ENCODE measurements around the gene AMPD1. TPM values are rescaled to one million over a fixed set of nuclear protein-coding genes. Genes with fewer than 3 reads are reported as not detected.

Gene AMPD1
- total RNA-seq, 1 donor from 2014 or later = 40.7 TPM

DNA sequence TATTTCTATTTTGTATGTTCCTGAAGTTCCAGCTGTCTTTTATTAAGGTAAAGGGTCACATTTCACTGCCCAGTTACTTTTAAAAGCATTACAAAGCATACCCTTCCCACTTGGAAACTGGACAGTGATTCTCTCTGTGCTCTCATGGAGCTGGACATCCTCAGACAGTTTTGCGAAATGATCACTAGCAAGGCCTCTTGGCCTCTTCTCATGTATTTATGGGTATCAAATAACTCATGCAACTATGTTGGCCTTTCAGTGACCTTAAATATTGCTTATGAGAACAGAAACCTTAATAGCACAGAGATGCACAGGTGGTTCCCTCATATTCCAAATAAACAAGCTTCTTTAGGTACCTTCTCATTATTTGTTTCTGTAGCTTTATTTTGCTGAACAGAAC, 7.9 kb upstream of the AMPD1 start:
- Histone ChIP-seq H3K36me3 (ENCODE audit: control insufficient read depth in 3 of 3, insufficient read depth in 3 of 3, low read length in 3 of 3) (peaks cover 12 to 21% (median 15%) of the 10 kb centered on the region in 3 donors), H3K27me3 (ENCODE audit: control insufficient read depth in 3 of 3, insufficient read depth in 3 of 3, low read length in 3 of 3) (no peaks in the 10 kb centered on the region), H3K9me3 (ENCODE audit: control insufficient read depth in 3 of 3, low read length in 3 of 3) (no peaks in the 10 kb centered on the region), H3K27ac (ENCODE audit: low read depth, low read length) (peak overlapping the region; percentile 85), H3K4me3 (ENCODE audit: low read length in 3 of 3) (no peak overlapping the region), H3K4me1 (ENCODE audit: control insufficient read depth in 3 of 3, insufficient read depth in 3 of 3, low read length in 3 of 3) (peaks cover 16 to 22% (median 20%) of the 10 kb centered on the region in 3 donors), H3K9ac (ENCODE audit: low read depth in 1 of 3, low read length in 3 of 3) (peak overlapping the region in 1 of 3 donors; percentile 70)

DNA sequence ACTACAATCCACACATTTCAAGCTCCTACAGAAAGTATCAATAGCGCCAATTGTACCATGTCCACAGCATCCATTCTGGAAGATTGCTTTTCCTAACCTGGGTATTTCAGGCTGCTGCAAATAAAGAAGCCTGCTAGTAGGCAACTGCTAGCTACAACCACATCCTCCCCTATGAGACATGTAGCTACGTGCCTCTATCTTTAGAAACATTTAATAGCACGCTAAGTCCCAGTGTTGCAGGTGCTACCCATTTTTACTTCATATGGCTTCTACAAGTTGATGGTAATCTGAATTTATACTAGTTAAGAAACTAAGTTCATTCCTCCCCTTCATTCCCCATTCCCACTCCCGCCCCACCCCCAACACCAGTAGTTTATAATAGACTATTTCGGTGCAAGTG, 7.4 kb upstream of the AMPD1 start:
- H3K27me3 ChIP-seq (ENCODE audit: control insufficient read depth in 3 of 3, insufficient read depth in 3 of 3, low read length in 3 of 3) = no peaks in the 10 kb centered on the region
- H3K4me1 ChIP-seq (ENCODE audit: control insufficient read depth in 3 of 3, insufficient read depth in 3 of 3, low read length in 3 of 3) = peaks cover 16 to 22% (median 20%) of the 10 kb centered on the region in 3 donors
- H3K4me3 ChIP-seq (ENCODE audit: low read length in 3 of 3) = peak overlapping the region in 1 of 3 donors; percentile 5
- peak overlapping the region; percentile 50 to 63 (median 58) for H3K9ac ChIP-seq (ENCODE audit: low read depth in 1 of 3, low read length in 3 of 3)
- H3K27ac ChIP-seq (ENCODE audit: low read depth, low read length) = peak overlapping the region; percentile 85
- peaks cover 7 to 15% (median 11%) of the 10 kb centered on the region in 3 donors for H3K36me3 ChIP-seq (ENCODE audit: control insufficient read depth in 3 of 3, insufficient read depth in 3 of 3, low read length in 3 of 3)
- H3K9me3 ChIP-seq (ENCODE audit: control insufficient read depth in 3 of 3, low read length in 3 of 3) = no peaks in the 10 kb centered on the region

DNA sequence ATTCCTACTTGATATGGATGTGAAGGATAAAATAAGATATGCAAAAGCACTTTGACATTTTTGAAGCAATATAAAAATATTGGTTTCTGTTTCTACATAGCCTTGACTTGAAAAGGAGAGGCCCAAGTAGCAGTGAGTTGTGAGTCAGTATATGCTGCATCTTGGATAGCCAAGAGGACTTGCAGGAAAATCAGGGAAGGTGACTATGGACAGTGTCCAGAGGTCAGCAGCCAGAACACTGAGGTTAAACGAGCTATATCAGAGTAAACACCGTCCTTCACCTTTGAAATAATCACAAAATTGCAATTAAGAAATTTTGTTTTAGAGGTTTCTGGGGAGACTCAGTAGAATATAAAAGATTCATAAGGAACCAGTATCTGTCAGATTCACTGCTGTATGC, 6.6 kb upstream of the AMPD1 start:
- Histone ChIP-seq H3K27ac (ENCODE audit: low read depth, low read length) (peak overlapping the region; percentile 85), H3K9ac (ENCODE audit: low read depth in 1 of 3, low read length in 3 of 3) (peak overlapping the region; percentile 50 to 63 (median 58)), H3K36me3 (ENCODE audit: control insufficient read depth in 3 of 3, insufficient read depth in 3 of 3, low read length in 3 of 3) (peaks cover 3 to 8% (median 4%) of the 10 kb centered on the region in 3 donors), H3K4me1 (ENCODE audit: control insufficient read depth in 3 of 3, insufficient read depth in 3 of 3, low read length in 3 of 3) (peaks cover 16 to 22% (median 20%) of the 10 kb centered on the region in 3 donors), H3K27me3 (ENCODE audit: control insufficient read depth in 3 of 3, insufficient read depth in 3 of 3, low read length in 3 of 3) (no peaks in the 10 kb centered on the region), H3K9me3 (ENCODE audit: control insufficient read depth in 3 of 3, low read length in 3 of 3) (no peaks in the 10 kb centered on the region), H3K4me3 (ENCODE audit: low read length in 3 of 3) (peak overlapping the region in 2 of 3 donors; percentile 3 to 14)

- Histone ChIP-seq H3K27me3 (ENCODE audit: control insufficient read depth in 3 of 3, insufficient read depth in 3 of 3, low read length in 3 of 3) (no peaks in the 10 kb centered on the region), H3K27ac (ENCODE audit: low read depth, low read length) (peak overlapping the region; percentile 4), H3K9ac (ENCODE audit: low read depth in 1 of 3, low read length in 3 of 3) (no peak overlapping the region), H3K36me3 (ENCODE audit: control insufficient read depth in 3 of 3, insufficient read depth in 3 of 3, low read length in 3 of 3) (no peaks in the 10 kb centered on the region), H3K4me1 (ENCODE audit: control insufficient read depth in 3 of 3, insufficient read depth in 3 of 3, low read length in 3 of 3) (peaks cover 16 to 26% (median 22%) of the 10 kb centered on the region in 3 donors), H3K9me3 (ENCODE audit: control insufficient read depth in 3 of 3, low read length in 3 of 3) (no peaks in the 10 kb centered on the region), H3K4me3 (ENCODE audit: low read length in 3 of 3) (no peak overlapping the region)
These were observed 4.8 kb upstream of the AMPD1 start for GRCh38 chr1:114700036-114700600.

DNA sequence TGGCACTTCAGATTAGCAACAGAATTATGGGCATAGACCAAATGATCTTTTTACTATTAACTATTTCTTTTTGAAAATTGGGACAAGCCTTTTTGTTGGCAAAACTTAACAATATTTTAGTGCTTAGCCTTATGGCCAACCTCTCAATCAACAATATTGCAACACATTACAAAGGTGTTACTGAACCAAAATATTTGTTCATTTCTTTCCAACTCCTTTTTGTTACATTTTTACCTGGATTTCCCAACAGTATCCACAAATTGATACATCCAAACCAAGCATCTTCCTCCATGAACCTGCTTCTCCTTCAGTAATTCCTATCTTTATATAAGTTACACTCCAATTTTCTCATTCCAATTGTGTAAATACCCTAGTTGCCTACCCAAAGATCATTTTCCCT, 1.5 kb upstream of the AMPD1 start:
- Histone ChIP-seq H3K27ac (ENCODE audit: low read depth, low read length) (peak overlapping the region; percentile 16), H3K36me3 (ENCODE audit: control insufficient read depth in 3 of 3, insufficient read depth in 3 of 3, low read length in 3 of 3) (peaks cover 0 to 7% (median 0%) of the 10 kb centered on the region in 3 donors), H3K9me3 (ENCODE audit: control insufficient read depth in 3 of 3, low read length in 3 of 3) (no peaks in the 10 kb centered on the region), H3K4me1 (ENCODE audit: control insufficient read depth in 3 of 3, insufficient read depth in 3 of 3, low read length in 3 of 3) (peaks cover 6 to 20% (median 7%) of the 10 kb centered on the region in 3 donors), H3K9ac (ENCODE audit: low read depth in 1 of 3, low read length in 3 of 3) (no peak overlapping the region), H3K4me3 (ENCODE audit: low read length in 3 of 3) (no peak overlapping the region), H3K27me3 (ENCODE audit: control insufficient read depth in 3 of 3, insufficient read depth in 3 of 3, low read length in 3 of 3) (no peaks in the 10 kb centered on the region)

- H3K4me3 ChIP-seq (ENCODE audit: low read length in 3 of 3) = peak overlapping the region; percentile 61 to 87 (median 67)
- H3K27ac ChIP-seq (ENCODE audit: low read depth, low read length) = peak overlapping the region; percentile 95
- H3K36me3 ChIP-seq (ENCODE audit: control insufficient read depth in 3 of 3, insufficient read depth in 3 of 3, low read length in 3 of 3) = peaks cover 0 to 14% (median 7%) of the 10 kb centered on the region in 3 donors
- no peaks in the 10 kb centered on the region for H3K9me3 ChIP-seq (ENCODE audit: control insufficient read depth in 3 of 3, low read length in 3 of 3)
- peak overlapping the region; percentile 77 to 94 (median 86) for H3K9ac ChIP-seq (ENCODE audit: low read depth in 1 of 3, low read length in 3 of 3)
- H3K27me3 ChIP-seq (ENCODE audit: control insufficient read depth in 3 of 3, insufficient read depth in 3 of 3, low read length in 3 of 3) = no peaks in the 10 kb centered on the region
- H3K4me1 ChIP-seq (ENCODE audit: control insufficient read depth in 3 of 3, insufficient read depth in 3 of 3, low read length in 3 of 3) = peaks cover 7 to 20% (median 14%) of the 10 kb centered on the region in 3 donors
These were observed 621 bp downstream of the AMPD1 start for GRCh38 chr1:114694540-114695310.

GRCh38 chr1:114692947-114693346, 2.4 kb downstream of the AMPD1 start:
- no peaks in the 10 kb centered on the region for H3K27me3 ChIP-seq (ENCODE audit: control insufficient read depth in 3 of 3, insufficient read depth in 3 of 3, low read length in 3 of 3)
- H3K9ac ChIP-seq (ENCODE audit: low read depth in 1 of 3, low read length in 3 of 3) = peak overlapping the region; percentile 77 to 94 (median 86)
- H3K4me3 ChIP-seq (ENCODE audit: low read length in 3 of 3) = peak overlapping the region; percentile 67 to 87 (median 68)
- H3K4me1 ChIP-seq (ENCODE audit: control insufficient read depth in 3 of 3, insufficient read depth in 3 of 3, low read length in 3 of 3) = peaks cover 25 to 35% (median 27%) of the 10 kb centered on the region in 3 donors
- no peaks in the 10 kb centered on the region for H3K9me3 ChIP-seq (ENCODE audit: control insufficient read depth in 3 of 3, low read length in 3 of 3)
- H3K27ac ChIP-seq (ENCODE audit: low read depth, low read length) = peak overlapping the region; percentile 95
- H3K36me3 ChIP-seq (ENCODE audit: control insufficient read depth in 3 of 3, insufficient read depth in 3 of 3, low read length in 3 of 3) = peaks cover 8 to 32% (median 17%) of the 10 kb centered on the region in 3 donors

GRCh38 chr1:114691061-114691460, 4.3 kb downstream of the AMPD1 start:
- Histone ChIP-seq H3K4me3 (ENCODE audit: low read length in 3 of 3) (peak overlapping the region; percentile 52 to 68 (median 64)), H3K9ac (ENCODE audit: low read depth in 1 of 3, low read length in 3 of 3) (peak overlapping the region in 2 of 3 donors; percentile 51 to 63), H3K36me3 (ENCODE audit: control insufficient read depth in 3 of 3, insufficient read depth in 3 of 3, low read length in 3 of 3) (peaks cover 20 to 50% (median 33%) of the 10 kb centered on the region in 3 donors), H3K27me3 (ENCODE audit: control insufficient read depth in 3 of 3, insufficient read depth in 3 of 3, low read length in 3 of 3) (no peaks in the 10 kb centered on the region), H3K9me3 (ENCODE audit: control insufficient read depth in 3 of 3, low read length in 3 of 3) (no peaks in the 10 kb centered on the region), H3K4me1 (ENCODE audit: control insufficient read depth in 3 of 3, insufficient read depth in 3 of 3, low read length in 3 of 3) (peaks cover 43 to 54% (median 44%) of the 10 kb centered on the region in 3 donors), H3K27ac (ENCODE audit: low read depth, low read length) (peak overlapping the region; percentile 76)

GRCh38 chr1:114690148-114690547, 5.2 kb downstream of the AMPD1 start:
- Histone ChIP-seq H3K36me3 (ENCODE audit: control insufficient read depth in 3 of 3, insufficient read depth in 3 of 3, low read length in 3 of 3) (peaks cover 24 to 58% (median 35%) of the 10 kb centered on the region in 3 donors), H3K4me1 (ENCODE audit: control insufficient read depth in 3 of 3, insufficient read depth in 3 of 3, low read length in 3 of 3) (peaks cover 46 to 59% (median 48%) of the 10 kb centered on the region in 3 donors), H3K27ac (ENCODE audit: low read depth, low read length) (peak overlapping the region; percentile 76), H3K4me3 (ENCODE audit: low read length in 3 of 3) (peak overlapping the region; percentile 64 to 68 (median 64)), H3K27me3 (ENCODE audit: control insufficient read depth in 3 of 3, insufficient read depth in 3 of 3, low read length in 3 of 3) (no peaks in the 10 kb centered on the region), H3K9me3 (ENCODE audit: control insufficient read depth in 3 of 3, low read length in 3 of 3) (no peaks in the 10 kb centered on the region), H3K9ac (ENCODE audit: low read depth in 1 of 3, low read length in 3 of 3) (peak overlapping the region in 2 of 3 donors; percentile 9 to 46)

DNA sequence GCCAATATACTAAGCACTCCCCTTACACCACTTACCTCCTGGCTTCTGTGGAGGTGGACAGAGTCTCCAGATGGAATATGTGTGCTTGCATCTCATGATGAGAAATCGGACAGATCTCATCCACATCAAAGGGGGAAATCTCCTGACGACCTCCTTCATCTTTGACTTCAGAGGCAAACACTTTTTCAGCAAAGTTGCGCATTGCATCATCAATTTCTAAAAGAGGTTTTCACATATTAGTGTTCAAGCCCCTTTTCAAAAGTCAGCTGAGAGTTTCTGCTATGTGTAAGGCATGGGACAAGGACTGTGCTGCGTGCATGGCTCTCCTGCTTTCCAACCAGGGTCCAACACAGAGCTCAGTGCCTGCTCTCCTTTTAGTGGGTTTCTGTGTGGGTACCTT, 6.8 kb downstream of the AMPD1 start:
- H3K9ac ChIP-seq (ENCODE audit: low read depth in 1 of 3, low read length in 3 of 3) = peak overlapping the region in 1 of 3 donors; percentile 40

More for the DNA sequence above, 6.8 kb downstream of the AMPD1 start:
- peak overlapping the region; percentile 75 for H3K27ac ChIP-seq (ENCODE audit: low read depth, low read length)
- peaks cover 30 to 74% (median 50%) of the 10 kb centered on the region in 3 donors for H3K36me3 ChIP-seq (ENCODE audit: control insufficient read depth in 3 of 3, insufficient read depth in 3 of 3, low read length in 3 of 3)
- H3K4me3 ChIP-seq (ENCODE audit: low read length in 3 of 3) = peak overlapping the region; percentile 8 to 49 (median 11)
- peaks cover 52 to 73% (median 53%) of the 10 kb centered on the region in 3 donors for H3K4me1 ChIP-seq (ENCODE audit: control insufficient read depth in 3 of 3, insufficient read depth in 3 of 3, low read length in 3 of 3)
- H3K27me3 ChIP-seq (ENCODE audit: control insufficient read depth in 3 of 3, insufficient read depth in 3 of 3, low read length in 3 of 3) = no peaks in the 10 kb centered on the region
- H3K9me3 ChIP-seq (ENCODE audit: control insufficient read depth in 3 of 3, low read length in 3 of 3) = no peaks in the 10 kb centered on the region
